CD4-positive, alpha-beta T cell treated with Interleukin-12 subunit alpha and Interleukin-12 subunit beta, for 1 hour (primary cell): ENCODE measurements around the gene ZBTB22.
"Not testable (repeated sequence)": the region's sequence is repeated elsewhere in the genome, so short reads cannot be mapped to it uniquely, and the experiment has no call there.

ENCODE experiments used
- DNase-seq: peaks from one replicate; pipeline ENCODE4 v3.0.0-alpha.2; 2020

Gene ZBTB22

GRCh38 chr6:33299237-33299944 lies 18.2 kb downstream of the ZBTB22 start:
- DNase-seq: peak; percentile 96

GRCh38 chr6:33298773-33299236 lies 18.7 kb downstream of the ZBTB22 start, which contains the start of gene RGL2:
TSS of gene RGL2 (minus strand) at chr6:33298942. CDS start at chr6:33298610, 332 bp downstream.
- peak; percentile 75 for DNase-seq

DNA sequence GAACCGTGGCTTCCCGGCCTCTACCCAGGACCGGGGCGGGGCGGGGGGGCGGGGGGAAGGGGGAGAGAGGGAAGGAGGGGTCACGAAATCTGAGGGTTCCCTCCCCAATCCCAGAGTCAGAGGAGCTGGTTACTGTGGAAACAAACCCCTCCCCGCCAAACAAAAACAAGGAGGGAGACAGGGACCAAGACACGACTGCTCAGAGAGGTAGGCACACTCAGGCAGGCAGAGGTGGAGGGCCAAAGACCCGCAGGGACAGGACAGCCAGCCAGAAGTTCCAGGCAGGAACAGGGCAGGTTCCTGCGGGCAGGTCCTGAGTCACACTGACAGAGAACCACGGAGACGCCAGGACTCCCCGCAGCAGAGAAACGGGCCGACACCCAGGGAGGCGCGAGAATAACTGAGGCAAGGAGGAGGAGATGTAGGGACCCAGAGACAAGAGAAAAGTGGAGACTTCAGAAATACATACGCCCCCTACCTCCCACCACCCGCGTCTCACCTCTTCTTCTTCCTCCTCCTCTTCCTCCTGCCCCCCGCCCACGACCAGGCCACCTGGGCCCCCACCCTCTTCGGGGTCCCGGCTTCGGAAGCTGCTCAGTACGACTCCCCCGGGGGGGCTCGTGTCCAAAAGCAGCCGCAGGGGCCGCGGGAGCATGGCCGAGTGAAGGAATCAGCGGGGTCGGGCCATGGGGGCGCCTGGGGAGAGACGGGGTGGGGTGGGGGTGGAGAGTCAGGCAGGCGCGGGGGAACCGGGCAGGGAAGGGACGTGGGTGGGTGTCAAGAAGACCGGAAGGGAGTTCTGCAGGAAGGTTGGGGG lies 19.4 kb downstream of the ZBTB22 start:
- DNase-seq: peak; percentile 87

DNA sequence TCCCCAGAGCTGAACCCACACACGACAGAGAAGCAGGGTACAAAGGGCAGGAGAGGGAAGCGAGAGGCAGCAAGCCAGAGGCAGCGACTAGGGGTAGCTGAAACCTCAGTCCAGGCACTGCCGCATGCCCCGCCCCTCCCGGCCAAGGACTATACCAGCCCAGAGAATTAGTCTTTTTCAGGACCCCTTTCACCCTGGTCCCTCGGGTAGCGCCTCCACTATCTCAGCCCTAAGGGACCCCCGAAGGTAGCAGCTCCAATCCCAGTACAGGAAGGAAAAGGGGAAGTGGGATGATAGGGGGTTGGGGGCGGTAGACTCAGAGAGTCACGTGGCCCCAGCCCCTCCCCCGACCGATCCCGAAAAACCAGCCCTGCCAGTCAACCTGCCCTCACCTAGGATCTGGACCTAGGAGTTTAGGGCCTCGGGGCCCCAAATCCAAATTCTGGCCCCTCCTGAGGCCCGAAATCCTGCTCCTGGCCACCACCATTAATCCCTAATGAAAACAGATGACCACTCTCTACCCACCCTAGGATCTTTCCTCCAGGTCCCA lies 20.1 kb downstream of the ZBTB22 start:
- DNase-seq: no peak

DNA sequence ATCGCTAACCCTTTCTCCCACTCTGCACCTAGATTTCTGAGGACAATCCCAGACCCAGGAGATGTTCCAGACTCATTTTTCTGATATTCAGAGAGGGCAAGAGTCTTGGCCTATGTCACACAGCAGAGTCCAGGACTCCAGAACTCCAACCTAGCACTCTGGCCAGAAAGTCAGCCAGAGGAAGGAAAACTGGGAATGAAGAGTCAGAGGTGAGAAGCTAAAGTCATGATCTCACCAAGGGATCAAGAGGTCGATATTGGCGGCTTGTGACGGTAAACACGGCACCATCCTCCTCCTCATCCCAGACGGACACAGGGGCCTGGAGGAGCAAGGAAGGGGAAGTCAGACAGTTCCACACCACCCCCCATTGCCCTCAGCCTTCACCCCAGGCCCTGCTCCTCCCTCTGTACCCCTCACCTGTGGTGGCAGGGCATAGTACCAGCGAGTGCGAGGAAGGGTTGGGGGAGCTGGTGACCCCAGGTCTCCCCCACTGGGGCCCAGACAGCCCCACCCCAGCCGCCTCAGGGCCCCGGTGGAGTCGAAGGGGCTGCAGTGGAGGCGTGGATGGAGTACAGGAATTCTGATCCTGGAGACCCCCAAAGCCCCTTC lies 20.6 kb downstream of the ZBTB22 start:
- DNase-seq: no peak

- DNase-seq: no peak
Measured at GRCh38 chr6:33295621-33296369, 21.7 kb downstream of the ZBTB22 start.

DNA sequence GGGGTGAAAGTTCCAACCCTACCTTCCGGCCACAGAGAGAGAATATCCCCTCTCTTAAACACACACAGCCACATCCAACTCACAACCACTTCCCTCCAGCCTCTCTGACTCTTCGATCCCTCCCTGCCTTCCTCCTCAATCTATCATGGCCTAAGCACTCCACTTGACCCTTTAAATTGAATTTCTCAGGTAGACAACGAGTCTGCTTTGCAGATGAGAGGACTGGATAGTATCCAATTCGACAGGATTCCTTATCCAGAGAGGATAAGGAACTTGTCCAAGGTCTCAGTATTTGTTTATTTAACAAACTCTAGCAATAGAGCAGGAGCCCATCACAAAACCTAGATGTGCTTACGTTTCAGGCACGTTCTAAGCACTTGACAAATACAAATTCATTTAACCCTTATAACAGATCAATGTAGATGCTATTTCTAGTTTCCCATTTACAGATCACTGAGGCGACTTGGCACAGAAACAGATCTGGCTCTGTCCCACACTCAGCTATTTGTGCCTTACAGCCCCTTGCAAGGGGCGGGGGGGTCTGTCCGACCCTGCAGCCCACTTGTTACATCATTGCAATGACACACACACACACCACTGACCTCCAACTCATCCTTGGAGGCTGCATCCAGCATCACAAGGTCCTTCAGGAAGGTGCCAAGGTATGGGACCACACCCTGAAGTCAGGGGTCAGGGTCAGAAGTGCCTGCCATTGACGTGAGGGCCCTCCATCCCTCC lies 23.3 kb downstream of the ZBTB22 start:
- no peak for DNase-seq

DNA sequence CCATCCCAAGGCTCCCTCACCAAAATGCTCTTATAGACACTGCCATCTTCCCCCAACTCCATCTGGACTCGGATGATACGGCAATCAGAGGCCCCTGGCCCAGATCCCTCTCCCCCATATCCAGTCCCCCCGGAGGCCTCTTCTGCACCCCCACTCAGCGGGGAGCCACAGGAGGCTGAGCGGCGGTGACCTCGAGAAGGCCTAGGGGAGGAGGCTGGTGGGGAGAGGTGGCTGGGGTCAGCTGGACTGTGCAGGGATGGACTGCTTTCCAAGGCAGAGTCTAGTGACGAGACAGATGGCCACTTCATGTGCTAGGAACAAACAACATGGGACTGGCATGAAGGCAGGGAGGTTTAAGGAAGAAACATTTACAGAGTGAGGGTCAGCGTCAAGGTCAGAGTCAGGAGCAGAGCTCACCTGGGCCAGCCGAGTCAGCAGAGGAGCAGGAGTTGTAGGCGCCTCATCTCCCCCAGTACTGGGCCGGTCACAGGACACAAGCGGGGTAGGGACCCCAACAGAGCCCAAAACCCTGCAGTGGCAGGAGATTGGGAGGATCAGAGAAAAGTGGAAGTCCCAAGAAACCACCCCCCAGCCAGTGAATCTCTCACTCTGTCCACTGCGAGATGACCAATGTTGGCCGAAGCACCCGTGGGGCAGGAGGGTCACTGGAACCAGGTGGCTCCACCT lies 24.4 kb downstream of the ZBTB22 start:
- no peak for DNase-seq

- no peak for DNase-seq
Measured at GRCh38 chr6:33290459-33290858, 27.1 kb downstream of the ZBTB22 start.

- DNase-seq: no peak
Measured at GRCh38 chr6:33289784-33290315, 27.7 kb downstream of the ZBTB22 start.

DNA sequence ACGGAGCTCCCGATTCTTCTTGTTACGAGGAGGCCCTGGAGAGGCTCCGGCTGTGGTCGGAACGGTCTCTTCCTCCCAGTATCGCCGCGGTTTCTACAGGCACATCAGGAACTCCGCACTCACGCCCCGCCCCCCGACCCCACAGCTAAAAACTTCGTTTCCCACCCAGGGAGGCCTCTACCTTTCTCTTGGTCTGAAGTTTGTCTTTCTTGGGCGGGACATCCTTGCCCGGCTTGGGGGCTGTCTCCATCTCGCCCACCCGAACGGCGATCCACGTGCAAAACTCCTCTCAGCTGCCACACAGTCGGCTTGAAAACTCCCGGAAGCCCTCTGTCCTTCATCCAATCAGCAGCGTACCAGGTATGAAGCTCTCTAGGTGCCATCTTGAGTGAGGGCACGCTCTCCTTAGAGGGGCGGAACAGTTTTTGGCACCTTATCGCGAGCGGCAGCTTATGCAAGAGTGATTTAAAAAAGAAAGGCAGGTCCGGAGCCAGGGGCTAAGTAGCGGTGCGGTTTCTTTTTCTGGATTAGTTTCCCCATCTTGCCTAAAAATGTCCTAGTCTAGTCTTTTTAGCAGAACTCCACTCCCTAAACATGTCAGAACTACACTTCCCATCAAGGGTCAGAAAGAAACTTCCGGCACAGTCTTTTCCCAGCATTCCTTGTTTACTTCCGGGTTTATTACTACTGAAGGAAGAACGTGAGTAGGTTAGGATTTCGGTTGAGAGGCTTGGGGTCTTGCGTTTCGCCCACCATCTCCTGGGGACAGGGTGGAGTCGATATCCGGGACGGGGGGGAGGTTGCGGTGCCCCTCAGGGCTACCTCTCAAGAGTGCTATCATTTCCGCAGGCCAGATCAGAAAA lies 28.4 kb downstream of the ZBTB22 start, which contains the start of the genes PFDN6 and WDR46:
Gene PFDN6, plus strand, starts transcription at position 681 of the 863 bp plus-strand sequence. CDS start 256 bp downstream, outside the sequence.
Gene WDR46, minus strand, starts transcription at position 319 of the 863 bp plus-strand sequence. Its CDS starts 69 bp downstream, at position 250.
- peak; percentile 87 for DNase-seq

DNA sequence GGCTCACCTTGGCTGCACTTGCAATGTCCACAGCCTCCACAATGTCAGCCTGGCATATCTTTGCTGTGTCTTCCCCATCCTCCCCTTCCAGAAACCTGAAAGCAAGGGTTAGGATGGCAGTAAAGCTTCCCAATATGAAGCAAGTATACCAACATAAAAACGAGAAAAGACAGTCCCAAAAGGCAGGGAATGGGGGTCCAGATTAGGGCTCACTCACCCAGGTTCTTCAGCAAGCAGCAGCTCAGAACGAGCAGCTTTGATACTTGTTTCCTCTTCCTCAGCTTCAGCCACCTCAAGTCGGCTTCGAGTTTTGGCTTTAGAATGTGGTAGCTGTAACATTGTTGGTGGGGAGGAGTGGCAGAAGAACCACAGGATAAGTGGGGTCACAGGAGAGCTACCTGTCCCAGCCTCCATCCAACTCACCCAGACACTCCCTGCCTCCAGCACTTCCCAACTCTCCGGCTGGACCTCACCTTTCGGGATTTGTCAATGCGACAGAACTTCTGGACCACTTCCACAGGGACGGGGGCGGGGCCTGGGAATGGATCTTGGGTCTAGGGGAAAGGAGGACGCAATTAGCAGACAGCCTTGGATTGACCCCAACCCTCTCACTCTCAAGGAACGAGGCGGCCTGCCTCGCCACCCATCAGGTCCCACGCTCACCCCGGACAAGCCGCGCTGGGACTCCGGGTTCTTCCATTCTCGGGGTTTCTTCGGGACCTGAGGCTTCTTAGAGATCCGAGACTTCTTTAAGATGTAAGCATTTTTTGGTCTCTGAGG lies 29.2 kb downstream of the ZBTB22 start:
- DNase-seq: no peak

DNA sequence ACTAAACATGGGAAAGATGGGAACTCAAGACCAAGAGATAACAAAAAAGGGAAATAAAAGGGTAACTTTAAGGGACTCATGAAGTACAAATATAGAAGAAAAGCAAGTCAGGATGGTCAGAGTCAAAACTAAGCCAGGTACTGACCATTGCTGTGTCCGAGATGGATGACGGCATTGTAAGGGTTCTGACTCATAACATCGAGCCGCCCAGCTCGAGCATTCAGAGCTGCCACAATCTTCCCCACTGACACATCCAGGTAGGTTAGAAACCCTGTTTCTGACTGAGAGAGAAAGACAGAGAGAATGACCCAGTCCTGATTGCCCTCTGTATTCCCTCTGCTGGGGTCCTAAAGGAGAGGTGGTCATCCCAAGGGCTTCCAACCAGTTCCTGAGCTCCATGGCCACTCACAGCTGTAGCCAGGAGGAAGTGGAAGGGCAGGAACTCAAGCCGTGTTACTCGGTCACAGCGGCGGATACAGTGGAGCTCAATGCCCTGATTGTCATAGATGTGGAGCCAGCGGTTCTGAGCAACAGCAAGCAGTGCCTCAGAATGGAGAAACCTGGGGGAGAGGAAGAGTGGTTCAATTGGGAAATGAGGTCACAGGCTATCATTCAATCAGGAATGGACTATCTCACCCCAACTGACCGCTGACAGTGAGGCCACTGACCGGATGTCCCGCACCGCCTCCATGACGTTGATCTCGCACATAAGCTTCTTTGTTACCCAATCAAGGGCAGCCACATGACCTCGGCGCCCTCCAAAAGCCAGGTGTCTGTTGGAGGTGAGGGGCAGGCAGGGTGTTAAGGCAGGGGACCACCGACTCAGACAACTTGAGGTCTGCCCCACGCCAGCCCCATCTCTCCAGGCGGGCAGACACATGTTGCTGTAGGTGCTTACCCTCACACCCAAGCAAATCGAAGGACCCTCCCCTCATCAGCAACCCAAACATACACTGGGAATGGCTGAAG lies 30.3 kb downstream of the ZBTB22 start:
- DNase-seq: no peak

GRCh38 chr6:33285214-33285613 lies 32.3 kb downstream of the ZBTB22 start:
- not testable (repeated sequence) for DNase-seq

DNA sequence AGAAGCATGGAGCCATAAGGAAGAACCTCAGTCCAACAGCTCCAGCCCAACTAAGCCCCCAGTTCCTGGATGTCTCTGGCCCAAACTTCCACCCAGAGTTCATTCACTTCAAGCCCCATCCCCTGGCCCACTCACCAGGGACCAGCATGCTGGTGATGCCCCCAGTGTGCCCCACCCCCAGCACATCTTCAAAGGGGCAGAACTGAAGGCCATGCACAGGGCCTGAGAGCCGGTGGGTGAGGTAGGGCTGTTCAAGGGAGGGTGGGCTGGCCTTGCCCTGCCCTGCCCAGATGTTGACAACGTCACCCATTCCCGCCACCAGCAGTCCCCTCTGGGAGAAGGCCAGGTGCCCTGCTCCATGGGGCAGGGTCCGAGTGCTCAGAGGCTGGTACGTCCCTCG lies 37.0 kb downstream of the ZBTB22 start:
- no peak for DNase-seq

GRCh38 chr6:33279971-33280511 lies 37.5 kb downstream of the ZBTB22 start:
- DNase-seq: no peak

GRCh38 chr6:33279257-33279695 lies 38.3 kb downstream of the ZBTB22 start:
- no peak for DNase-seq
